Activated CD4-positive, alpha-beta T cell treated with anti-CD3 and anti-CD28 coated beads for 4 hours (primary cell): ENCODE data around the gene OR14I1.

Experiments
- DNase-seq, 2 donors: peaks; one replicate each; pipeline ENCODE4 v3.0.0-alpha.2; 2020

Gene OR14I1

DNA sequence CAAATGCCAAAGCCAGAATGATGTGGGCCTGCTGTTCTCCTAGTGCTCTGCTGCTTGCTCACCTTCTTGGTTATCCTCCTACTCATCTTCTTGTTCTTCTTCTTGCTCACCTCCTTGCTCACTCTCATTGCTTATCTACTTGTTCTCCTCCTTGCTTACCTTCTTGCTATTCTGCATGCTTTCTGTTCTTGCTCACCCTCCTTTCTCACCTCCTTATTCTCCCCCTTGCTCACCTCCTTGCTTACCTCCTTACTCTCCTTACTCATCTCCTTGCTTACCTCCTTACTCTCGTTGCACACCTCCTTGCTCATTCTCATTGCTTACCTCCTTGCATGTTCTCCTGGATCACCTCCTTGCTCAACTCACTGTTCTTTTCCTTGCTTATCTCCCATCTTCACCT is at the start of gene OR14I1:
OR14I1 (minus strand) TSS at position 53 of the 400 bp plus-strand sequence.
- no peak for DNase-seq

DNA sequence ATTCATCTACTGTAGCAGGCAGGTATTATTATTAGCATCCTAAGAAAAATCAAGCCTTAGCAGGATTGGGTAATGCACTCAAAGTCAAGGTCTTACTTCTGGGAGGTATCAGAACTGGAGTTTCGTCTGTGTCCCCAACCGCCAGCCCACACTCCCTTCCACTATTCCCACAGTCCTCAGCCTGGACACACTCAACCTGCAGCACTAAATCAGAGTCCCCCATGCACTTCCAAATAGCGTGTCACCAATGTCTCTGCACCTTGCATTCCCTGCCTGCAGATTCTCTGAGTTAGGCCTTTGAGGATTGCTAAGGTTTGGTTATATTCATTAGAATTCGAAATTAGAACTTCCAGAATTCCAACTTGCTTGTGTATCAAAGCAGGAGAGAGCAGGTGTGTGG is 49.1 kb upstream of the OR14I1 start:
- DNase-seq = no peak

DNA sequence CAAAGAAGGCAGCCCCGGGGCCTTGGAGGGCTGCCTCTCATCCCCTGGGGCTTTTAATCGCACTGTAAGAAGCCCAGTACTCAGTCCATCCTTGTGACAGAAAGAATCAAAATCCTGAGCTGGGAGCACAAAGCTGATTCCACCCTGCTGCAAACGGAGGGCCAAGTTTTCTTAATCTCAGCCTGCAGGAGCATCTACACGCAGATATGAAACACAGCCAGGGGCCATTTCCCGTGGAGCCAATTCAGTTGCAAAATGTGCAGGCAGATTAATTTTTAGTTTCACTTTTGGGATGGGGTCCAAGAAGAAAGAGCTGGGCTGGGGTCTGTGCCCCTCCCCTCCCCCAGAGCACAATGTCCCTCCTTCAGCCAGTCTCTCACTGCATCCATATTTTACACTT is 48.6 kb upstream of the OR14I1 start:
- no peak for DNase-seq

DNA sequence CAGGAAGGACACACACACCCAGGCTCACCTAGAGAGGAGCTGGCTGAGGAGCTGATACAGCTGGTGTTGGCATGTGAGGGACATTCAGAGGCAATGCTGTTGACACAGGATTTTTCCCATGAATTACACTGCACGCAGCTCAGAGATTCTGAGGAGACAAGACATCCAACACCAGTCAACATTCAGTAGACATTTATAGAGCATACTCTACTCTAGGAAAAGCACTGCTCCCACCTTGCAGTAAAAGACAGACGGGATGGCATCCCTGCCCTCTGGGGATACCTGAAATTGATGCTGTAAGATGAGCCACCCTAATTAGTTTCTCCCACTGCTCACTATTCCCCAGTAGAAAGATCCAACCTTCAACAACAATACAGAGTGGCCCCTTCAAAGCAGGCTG is 47.9 kb upstream of the OR14I1 start:
- DNase-seq = no peak

DNA sequence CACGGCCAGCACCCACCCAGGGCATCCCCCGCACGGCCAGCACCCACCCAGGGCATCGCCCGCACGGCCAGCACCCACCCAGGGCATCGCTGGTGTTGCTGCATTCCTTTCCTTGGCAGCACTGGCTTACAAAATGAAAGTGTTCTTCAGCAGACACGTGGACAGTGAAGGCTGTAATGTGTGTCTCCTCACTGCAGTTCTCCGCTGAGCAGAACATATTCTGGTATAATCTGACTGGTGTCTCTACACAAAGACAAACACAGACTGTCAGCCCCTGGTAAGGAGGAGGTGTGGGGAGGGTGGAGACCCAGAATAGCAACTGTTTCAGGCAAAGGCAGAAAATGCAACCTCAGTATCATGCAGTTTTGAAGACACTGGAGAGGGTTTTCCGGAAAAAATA is 45.6 kb upstream of the OR14I1 start:
- no peak for DNase-seq

DNA sequence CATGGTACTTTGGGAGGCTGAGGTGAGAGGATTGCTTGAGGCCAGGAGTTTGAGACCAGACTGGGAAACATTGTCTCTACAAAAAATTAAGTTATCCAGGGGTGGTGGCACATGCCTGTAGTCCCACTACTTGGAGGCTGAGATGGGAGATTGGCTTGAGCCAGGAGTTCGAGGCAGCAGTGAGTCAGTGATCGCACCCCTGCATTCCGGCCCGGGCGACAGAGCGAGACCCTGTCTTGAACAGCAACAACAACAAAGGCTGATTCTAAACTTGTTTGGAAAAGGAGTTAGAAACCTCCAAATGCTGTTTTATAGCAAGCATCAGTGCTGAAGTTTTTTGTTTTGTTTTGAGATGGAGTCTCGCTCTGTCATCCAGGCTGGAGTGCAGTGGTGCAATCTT is 38.3 kb upstream of the OR14I1 start:
- no peak for DNase-seq

DNA sequence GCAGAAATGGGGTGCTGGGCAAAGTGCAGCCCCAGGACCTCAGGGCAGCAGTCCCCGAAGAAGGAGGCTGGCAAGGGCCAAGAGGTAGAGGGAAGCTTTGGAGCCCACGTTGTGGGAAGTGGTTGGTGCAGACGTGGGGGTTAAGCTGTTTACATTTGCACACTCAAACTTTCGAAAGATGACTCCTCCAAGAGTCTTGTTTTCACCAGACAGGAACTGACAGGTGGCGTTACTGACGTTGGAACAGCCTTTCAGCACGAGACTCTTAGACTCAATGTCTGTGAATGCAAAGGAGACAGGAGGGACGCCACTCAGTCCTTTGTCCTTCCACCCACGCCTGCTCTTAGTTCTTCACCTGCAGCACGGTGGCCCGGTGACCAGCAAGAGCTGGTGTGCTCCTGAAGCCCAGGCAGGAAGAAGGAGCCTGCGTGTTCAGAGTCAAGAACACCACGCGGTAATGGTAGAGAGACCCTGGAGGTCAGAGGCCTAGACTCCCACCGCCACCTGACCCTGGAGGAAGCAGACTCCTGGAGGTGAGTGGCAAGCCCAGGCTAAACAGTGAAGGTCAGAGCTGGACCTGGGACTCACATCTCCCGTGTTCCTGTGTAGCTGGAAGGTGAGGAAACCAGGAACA is 37.1 kb upstream of the OR14I1 start:
- no peak for DNase-seq

DNA sequence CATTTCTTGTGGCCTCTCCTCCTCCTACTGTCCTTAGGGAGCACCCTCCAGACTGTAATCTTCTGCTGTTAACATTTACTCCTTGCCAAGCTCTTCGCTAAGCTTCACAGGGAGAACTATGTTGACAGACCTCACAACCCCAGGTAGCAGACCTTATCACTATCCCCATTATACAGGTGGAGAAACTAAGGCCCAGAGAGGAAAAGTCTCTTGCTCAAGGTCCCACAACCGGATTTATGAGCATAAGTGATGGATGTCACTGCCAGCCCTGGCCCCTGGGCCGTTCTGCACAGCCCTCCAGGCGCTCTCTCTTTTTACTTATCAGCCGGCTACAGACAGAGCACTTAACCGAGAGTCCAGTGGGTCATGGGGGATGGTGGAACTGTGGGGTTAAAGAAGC is 34.9 kb upstream of the OR14I1 start:
- DNase-seq = no peak

DNA sequence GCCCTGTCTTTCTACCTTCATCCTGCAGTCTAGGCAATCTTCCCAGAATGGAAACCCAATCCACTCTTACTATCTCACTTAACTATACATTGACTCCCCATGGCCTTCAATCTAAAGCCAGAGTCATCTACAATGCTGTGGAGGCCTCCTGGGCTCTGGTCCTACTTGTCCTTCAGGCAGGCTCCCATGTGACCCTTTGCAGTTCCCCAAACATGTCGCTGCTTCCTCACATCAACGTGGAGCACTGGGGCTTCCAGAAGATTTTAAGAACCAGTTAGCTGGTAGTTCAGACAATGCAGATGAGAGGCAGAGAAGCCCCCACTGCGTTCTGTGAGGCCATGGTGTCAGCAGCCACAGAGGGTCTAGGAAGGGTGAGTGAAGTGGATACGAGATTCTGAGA is 34.4 kb upstream of the OR14I1 start:
- DNase-seq = no peak

DNA sequence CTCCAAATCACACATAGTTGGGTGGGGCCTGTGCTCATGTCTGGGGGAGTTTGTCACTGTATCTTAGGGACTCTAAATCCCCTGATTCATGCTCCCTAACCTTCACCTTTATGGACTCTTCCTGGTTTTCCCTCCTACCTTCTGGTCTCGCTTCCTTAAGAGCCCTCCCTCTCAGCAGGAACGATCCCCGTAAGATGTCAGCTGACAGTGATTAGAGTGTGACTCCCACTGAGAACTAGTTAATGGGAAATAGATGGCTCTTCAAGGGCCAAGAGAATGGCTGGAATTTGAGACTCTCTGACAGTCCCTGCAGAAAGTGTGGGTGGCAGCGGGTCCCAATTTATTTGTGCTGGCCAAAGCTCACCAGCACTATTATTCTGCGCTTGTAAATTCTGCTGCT is 31.0 kb upstream of the OR14I1 start:
- DNase-seq = no peak

DNA sequence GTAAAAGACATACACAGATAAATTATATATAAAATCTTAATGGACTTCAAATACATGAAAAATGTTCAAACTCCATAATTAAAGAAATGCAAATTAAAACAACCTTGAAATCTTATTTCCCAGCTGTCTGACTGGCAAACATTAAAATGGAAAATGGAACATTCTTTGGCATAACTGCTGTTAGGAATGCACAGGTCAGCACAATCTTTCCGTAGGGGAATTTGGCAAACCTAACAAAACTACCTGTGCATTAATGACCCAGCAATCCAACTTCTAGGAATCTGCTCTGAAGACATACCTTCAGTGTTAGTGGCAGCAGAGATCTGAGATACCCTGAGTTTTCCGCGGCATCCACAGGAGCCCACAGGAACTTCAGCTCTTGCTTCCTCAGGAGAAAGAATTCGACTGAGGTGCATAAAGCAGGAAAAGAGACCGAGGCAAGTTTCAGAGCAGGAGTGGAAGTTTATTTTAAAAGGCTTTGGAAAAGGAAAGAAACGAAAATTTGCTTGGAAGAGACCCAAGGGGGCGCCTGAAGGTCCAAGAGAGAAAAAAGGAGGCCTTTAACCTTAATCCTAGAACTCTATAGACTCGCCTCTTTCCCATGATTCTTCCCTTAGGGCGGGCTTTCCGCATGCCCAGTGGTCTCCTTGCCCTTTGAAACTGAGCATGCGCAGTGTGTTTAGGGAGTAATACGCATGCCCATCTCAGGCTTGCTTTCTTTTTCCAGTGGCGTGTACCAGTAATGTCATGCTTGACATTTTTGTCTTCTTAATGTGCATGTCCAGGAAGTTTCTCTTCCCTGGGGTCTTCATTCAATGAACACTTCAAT is 28.2 kb upstream of the OR14I1 start:
- no peak for DNase-seq

DNA sequence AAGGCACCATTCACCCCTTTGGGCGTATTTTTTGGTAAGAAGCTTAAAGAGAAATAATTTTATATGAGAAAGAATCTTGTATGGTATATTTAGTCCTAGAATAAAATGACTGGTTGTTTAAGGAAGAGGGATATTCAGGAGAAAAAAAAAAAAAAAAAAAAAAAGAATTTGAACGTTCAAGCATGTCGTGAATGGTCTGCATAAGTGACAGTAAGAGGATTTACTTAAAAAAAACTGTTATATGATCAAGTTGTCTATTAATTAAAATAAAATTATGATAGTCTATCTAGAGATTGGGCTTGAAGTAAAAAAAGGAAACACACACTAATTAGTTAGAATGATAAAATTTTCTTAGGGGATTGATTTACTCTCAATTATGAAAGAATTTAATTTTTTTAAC is 11.7 kb upstream of the OR14I1 start:
- DNase-seq = no peak

DNA sequence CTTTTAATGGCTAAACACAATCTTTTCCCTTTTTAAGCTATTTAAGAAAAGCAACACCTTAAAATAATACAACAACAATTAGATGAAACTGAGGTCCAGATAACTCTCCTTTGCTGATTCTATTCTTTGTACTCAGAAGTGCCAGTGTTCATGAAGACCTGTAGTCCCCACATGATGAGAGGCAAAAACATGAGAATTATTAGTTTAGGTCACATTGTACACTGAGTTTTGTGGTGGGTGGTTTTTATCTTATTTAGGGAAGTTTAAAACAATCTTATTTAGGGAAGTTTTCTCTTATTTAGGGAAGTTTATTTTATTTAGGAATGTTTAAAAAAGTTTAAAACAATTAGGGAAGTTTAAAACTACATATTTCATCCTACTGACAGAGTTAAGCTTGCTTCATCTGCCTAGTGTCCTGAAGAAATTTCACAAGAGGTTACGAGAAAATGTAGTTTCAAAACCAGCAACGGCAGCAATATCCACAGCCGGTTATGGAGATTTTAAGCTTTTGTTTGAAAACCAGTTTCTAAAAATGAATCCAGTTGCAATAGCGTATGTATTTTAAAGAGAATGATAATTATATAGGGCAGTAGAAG is 7.8 kb upstream of the OR14I1 start:
- no peak for DNase-seq

DNA sequence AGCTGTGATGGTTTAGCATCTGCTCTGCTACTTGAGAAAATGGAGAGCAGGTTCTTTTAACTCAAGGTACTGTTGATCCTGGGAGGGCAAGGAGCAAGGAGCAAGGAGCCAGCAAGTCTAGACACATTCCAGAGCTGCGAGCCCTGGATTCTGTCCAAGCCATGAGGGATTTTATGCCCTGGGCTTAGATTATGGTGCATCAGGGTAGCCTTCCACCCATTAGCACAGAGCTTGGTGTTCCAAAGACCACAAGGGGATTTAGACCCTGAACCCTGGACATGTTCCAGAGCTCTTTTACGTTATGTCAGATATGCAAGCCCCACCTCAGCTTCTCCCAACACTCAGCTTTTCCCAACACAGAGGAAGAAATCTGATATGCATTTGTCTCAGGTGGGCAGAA is 2.0 kb upstream of the OR14I1 start:
- DNase-seq = no peak

DNA sequence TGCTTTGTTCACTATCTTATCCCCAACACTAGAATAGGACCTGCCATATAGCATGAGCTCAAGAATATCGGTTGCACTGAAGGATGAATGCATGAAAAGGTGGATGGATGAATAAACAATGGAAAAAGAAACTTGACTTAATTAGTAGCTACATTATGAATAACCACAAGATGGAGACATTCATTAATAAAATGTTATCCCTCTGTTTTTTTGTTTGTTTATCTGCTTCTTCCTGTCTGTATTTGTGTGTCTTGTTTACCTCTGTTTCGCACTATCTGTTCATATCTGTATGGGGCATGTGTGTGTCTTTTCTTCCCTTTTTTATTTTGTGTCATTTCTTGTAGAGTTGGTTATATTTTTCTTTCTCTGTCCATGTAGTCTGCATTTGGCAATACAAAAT is 1.1 kb upstream of the OR14I1 start:
- DNase-seq = no peak

DNA sequence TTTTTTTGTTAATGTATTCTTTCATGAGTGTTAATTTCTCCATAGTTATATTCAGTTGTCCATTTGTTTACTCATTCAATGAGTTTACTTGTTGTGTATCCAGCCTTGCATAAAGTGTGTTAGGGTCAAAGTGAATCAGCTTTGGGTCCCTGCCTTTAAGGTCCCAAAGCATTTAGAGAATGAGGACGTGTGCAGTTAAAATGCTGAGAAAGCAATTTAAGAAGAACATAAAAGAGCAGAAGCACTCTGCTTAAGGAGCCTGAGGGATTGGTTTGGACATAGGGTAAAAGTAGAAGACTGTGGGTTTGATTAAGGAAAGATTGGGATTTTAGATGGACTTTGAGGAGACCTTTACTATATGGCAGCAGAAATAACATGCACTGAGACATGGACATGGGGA is 3.5 kb downstream of the OR14I1 start:
- no peak for DNase-seq

DNA sequence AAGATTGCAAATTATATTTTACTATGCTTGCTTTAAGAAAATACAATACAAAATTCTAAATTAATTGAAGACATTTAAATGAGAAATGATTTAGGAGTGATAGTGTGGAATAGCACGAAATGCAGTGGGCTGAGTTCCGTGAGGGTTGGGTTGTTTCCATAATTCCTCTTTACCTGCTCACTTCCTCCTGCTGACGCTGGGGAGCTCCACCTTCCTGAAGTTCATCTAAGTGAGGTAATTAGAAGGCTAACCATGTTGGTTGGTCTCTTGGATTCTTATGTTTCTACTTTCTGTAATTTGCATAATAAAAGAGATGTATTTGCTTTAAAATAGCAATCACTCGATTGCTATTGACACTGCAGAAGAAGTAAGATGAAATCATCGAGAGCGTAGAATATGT is 4.7 kb downstream of the OR14I1 start:
- DNase-seq = no peak

DNA sequence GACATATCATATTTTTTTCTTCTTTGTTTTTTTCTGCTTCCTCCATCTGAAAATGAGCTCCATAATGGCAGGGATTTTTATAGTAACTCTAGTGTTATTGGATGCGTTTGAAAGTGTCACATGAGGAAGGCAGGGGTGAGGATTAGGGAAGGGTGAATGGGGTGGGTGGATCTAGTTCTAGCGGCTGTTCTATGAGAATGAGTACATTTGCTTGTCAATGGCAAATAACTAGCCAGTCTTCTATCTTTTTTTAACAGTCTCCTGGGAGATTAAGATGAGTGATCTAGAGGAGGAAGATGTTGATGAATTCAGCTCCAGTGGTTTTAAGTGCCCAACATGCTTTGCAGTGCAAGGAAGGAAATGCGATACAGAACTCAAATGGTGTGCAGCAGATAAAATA is 5.8 kb downstream of the OR14I1 start:
- DNase-seq = no peak

DNA sequence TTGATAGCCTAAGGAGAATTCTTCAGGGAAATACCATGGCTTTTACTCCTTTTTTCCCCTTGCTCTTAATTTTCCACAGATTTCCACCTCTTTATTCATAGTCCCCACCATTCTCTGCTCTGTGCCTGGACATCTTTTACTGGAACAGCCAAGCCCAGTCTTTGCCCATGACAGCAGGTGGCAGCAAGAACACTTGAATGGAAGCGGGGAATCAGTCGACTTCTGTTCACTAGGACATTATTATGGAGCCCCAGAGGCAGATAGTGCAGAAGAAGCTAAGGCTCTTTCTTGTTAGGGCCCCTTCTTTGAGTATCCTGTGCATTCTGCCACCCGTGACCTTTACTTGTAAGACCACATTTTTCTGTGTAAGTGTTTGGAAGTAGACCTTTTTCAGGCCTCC is 6.3 kb downstream of the OR14I1 start:
- DNase-seq = no peak

DNA sequence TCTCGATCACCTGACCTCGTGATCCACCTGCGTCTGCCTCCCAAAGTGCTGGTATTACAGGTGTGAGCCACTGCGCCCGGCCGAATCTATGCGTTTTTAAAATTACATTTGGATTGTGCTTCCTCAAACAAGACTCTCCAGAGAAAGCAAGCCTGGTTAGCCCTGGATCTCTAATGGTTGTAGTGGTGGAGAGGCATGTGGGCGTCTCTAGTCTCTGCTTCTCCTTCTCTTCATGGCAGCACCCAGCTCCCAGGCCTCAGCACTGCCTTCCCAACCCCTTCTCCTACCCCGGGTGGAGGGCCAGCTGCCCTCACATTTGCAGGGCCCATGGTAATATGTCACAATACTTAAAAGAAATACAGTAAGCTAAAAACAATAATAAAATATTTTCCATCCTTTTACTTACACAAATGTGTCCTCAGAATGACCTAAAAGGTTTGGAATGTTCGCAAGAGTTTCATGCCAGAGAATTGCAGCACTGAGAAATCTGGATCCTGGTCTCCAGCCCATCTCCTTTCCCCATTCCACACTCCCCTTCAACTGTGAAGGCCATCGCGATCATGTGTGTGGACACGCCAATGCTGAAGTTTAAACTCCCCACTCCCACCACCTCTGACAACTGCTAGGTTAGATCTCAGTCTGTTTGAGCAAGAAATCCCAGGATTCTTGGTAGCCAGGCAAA is 7.0 kb downstream of the OR14I1 start:
- DNase-seq = no peak

DNA sequence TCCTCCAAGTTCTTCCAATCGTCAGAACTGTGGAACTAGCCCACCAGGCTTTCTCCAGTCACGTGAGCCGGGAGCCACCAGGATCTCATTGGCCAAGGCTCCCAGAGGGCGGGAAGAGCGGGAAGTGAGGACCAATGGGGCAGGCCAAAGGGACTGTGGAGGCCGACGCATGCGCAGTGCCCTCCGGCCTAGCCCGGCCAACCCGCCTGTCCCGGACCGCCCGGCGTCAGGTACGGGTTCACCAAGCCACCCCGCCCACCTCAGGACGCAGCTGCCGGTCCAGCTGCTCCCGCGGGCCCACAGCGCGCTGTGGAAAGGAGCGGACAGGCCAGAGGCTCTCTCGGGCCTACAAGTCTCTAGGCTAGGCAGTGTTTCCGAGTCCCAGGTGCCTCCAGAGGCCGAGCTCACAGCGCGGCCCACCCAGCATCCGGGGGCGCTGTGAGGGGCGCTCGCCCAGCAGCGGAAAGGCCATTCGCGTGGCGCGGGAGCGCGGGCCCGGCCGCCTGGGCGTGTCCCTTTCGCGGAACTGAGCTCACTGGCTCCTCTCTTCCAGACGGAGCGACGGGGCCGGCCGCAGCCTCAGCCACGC is 10.9 kb downstream of the OR14I1 start:
- no peak for DNase-seq

DNA sequence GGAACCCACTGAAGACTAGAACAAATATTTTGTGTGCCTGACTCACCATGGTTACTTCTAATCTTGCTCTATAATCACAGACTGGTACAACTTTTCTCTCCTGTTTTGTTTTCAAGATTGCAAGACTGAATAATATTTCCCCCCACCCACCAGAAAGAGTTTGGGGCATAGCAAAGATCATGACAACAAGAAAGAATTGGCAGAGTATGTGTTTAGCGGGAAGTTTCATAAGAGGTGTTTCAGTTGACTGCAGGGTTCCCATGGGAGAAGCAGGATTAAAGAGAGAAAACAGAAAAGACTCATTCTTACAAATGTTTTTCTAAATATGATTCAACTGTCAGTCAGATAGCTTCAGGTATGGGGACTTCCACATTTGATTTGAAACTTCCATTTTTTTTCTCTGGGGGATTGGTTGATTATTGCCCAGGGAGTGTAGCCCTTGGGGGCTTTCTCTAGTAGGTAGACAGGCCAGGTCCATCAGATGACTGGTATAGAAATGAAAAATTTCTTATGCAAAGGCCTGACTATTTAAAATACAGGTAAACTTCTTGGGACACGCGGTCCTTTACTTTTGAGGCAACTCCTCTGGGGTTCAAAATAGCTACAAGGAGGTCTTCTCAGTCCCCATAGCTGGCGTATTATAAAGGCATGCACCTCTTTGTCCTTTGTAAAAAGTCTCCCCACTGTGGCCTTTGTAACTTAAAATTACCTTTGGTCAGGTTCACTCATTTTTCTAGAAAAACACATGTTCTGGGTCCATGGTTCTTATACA is 13.9 kb downstream of the OR14I1 start:
- no peak for DNase-seq

DNA sequence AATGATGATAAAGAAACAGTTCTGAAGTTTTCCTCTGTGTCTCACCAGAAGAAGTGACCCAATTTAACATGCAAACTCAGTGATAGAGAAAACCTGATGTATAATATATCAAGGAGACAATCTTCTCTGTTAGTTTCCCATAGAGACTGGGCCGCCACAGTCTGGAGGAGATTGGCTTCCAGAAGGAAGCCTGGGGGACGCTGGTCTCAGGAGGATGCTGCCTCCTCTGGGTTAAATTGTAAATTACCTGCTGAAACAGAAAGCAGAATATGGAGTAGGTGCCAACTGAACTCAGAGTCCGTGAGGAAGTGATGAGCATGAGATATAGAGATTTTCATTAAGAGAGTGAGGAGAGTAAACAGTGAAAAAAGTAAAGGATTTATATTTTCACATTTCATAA is 15.8 kb downstream of the OR14I1 start:
- no peak for DNase-seq
